H1 (cell line): ENCODE data around the gene ATG7. TPM values are rescaled to one million over a fixed set of nuclear protein-coding genes. Genes with fewer than 3 reads are reported as not detected.

ENCODE experiments used
- CHD1 ChIP-seq: IDR thresholded peaks from 2 replicates; pipeline ENCODE4 v1.6.1; 2012; ENCODE audit warnings: low read depth, low read length, improper control_type of control experiment
- polyA plus RNA-seq, 7 experiments: library from polyadenylated mRNA; depleted of rRNA in 3 of 7; stranded (reverse) in 5 of 7; unstranded in 2 of 7; fragments of >200 nt in 5 of 7; fragments of 200-250 nt in 2 of 7; gene quantifications; 1 replicate in 5 of 7; 2 replicates in 1 of 7; 4 replicates in 1 of 7; pipeline versions ENCODE4 v1.2.1 to v1.2.3, GENCODE V29; 2011 to 2013; ENCODE audit warnings: missing spikeins in 2 of 7, mixed read lengths in 2 of 7
- total RNA-seq: library from RNA; stranded (reverse); fragmentation: NEBNext Ultra II Directional; extraction: Animal tissue kit (Norgen Biotek cat#: 25700); gene quantifications from 2 replicates; pipeline ENCODE4 v1.2.1, GENCODE V29; 2021
- TF ChIP-seq, protein P1 (sequence below): fragments of 300-600 bp; sonication (generic); IDR thresholded peaks from 2 replicates; pipeline ENCODE4 v1.7.1; 2012; ENCODE audit warnings: low read length, moderate library complexity, mild to moderate bottlenecking, inconsistent platforms; ENCODE audit not compliant: insufficient replicate concordance

ATG7 gene
- total and polyA plus RNA-seq, 2 of the 8 experiments (the other 6 are each of a cell fraction or from before 2014, with no cell fraction given) = 15.0 to 19.1 TPM

GRCh38 chr3:11373654-11374053 is 101.5 kb downstream of the ATG7 start (continued):
- no peak for TF ChIP-seq CHD1
- TF ChIP-seq, protein P1, sequence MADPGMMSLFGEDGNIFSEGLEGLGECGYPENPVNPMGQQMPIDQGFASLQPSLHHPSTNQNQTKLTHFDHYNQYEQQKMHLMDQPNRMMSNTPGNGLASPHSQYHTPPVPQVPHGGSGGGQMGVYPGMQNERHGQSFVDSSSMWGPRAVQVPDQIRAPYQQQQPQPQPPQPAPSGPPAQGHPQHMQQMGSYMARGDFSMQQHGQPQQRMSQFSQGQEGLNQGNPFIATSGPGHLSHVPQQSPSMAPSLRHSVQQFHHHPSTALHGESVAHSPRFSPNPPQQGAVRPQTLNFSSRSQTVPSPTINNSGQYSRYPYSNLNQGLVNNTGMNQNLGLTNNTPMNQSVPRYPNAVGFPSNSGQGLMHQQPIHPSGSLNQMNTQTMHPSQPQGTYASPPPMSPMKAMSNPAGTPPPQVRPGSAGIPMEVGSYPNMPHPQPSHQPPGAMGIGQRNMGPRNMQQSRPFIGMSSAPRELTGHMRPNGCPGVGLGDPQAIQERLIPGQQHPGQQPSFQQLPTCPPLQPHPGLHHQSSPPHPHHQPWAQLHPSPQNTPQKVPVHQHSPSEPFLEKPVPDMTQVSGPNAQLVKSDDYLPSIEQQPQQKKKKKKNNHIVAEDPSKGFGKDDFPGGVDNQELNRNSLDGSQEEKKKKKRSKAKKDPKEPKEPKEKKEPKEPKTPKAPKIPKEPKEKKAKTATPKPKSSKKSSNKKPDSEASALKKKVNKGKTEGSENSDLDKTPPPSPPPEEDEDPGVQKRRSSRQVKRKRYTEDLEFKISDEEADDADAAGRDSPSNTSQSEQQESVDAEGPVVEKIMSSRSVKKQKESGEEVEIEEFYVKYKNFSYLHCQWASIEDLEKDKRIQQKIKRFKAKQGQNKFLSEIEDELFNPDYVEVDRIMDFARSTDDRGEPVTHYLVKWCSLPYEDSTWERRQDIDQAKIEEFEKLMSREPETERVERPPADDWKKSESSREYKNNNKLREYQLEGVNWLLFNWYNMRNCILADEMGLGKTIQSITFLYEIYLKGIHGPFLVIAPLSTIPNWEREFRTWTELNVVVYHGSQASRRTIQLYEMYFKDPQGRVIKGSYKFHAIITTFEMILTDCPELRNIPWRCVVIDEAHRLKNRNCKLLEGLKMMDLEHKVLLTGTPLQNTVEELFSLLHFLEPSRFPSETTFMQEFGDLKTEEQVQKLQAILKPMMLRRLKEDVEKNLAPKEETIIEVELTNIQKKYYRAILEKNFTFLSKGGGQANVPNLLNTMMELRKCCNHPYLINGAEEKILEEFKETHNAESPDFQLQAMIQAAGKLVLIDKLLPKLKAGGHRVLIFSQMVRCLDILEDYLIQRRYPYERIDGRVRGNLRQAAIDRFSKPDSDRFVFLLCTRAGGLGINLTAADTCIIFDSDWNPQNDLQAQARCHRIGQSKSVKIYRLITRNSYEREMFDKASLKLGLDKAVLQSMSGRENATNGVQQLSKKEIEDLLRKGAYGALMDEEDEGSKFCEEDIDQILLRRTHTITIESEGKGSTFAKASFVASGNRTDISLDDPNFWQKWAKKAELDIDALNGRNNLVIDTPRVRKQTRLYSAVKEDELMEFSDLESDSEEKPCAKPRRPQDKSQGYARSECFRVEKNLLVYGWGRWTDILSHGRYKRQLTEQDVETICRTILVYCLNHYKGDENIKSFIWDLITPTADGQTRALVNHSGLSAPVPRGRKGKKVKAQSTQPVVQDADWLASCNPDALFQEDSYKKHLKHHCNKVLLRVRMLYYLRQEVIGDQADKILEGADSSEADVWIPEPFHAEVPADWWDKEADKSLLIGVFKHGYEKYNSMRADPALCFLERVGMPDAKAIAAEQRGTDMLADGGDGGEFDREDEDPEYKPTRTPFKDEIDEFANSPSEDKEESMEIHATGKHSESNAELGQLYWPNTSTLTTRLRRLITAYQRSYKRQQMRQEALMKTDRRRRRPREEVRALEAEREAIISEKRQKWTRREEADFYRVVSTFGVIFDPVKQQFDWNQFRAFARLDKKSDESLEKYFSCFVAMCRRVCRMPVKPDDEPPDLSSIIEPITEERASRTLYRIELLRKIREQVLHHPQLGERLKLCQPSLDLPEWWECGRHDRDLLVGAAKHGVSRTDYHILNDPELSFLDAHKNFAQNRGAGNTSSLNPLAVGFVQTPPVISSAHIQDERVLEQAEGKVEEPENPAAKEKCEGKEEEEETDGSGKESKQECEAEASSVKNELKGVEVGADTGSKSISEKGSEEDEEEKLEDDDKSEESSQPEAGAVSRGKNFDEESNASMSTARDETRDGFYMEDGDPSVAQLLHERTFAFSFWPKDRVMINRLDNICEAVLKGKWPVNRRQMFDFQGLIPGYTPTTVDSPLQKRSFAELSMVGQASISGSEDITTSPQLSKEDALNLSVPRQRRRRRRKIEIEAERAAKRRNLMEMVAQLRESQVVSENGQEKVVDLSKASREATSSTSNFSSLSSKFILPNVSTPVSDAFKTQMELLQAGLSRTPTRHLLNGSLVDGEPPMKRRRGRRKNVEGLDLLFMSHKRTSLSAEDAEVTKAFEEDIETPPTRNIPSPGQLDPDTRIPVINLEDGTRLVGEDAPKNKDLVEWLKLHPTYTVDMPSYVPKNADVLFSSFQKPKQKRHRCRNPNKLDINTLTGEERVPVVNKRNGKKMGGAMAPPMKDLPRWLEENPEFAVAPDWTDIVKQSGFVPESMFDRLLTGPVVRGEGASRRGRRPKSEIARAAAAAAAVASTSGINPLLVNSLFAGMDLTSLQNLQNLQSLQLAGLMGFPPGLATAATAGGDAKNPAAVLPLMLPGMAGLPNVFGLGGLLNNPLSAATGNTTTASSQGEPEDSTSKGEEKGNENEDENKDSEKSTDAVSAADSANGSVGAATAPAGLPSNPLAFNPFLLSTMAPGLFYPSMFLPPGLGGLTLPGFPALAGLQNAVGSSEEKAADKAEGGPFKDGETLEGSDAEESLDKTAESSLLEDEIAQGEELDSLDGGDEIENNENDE = no peak
